Mononuclear cell (primary cell): Measurements from ENCODE around the gene CEP131. TPM values are rescaled to one million over a fixed set of nuclear protein-coding genes. Genes with fewer than 3 reads are reported as not detected.

ENCODE experiments used
- H3K27me3 ChIP-seq: 2 replicates; pipeline ENCODE4 v1.6.0; 2011; ENCODE audit warnings: low read length, control low read depth; ENCODE audit not compliant: insufficient read depth
- H3K4me1 ChIP-seq: 2 replicates; pipeline ENCODE4 v1.5.1; 2011; ENCODE audit warnings: mild to moderate bottlenecking, low read length, control low read depth; ENCODE audit not compliant: insufficient read depth
- H3K4me3 ChIP-seq: 2 replicates; pipeline ENCODE4 v1.5.1; 2011; ENCODE audit warnings: mild to moderate bottlenecking, low read length, moderate library complexity
- H3K9me3 ChIP-seq: 2 replicates; pipeline ENCODE4 v1.5.1; 2011; ENCODE audit warnings: low read depth, mild to moderate bottlenecking, control low read depth, low read length
- total RNA-seq: library from RNA; depleted of rRNA; stranded (reverse); fragments of >200 nt; gene quantifications from one replicate; pipeline ENCODE4 v1.2.3, GENCODE V29; 2012

The CEP131 gene
- total RNA-seq, 1 donor, result 4.8 TPM

GRCh38 chr17:81171941-81172340, 50.8 kb downstream of the CEP131 start:
- H3K27me3 ChIP-seq, result no peaks in the 10 kb centered on the region
- H3K4me1 ChIP-seq, result no peaks in the 10 kb centered on the region
- no peaks in the 10 kb centered on the region for H3K9me3 ChIP-seq
- no peak overlapping the region for H3K4me3 ChIP-seq

GRCh38 chr17:81170727-81171494, 51.9 kb downstream of the CEP131 start:
- no peaks in the 10 kb centered on the region for H3K4me1 ChIP-seq
- no peak overlapping the region for H3K4me3 ChIP-seq
- H3K9me3 ChIP-seq, result no peaks in the 10 kb centered on the region
- peaks cover 5% of the 10 kb centered on the region for H3K27me3 ChIP-seq

GRCh38 chr17:81169870-81170309, 52.9 kb downstream of the CEP131 start:
- H3K4me3 ChIP-seq, result no peak overlapping the region
- peaks cover 6% of the 10 kb centered on the region for H3K27me3 ChIP-seq
- H3K9me3 ChIP-seq, result no peaks in the 10 kb centered on the region
- no peaks in the 10 kb centered on the region for H3K4me1 ChIP-seq

GRCh38 chr17:81167638-81168037, 55.1 kb downstream of the CEP131 start:
- Histone ChIP-seq H3K9me3 (no peaks in the 10 kb centered on the region), H3K4me1 (no peaks in the 10 kb centered on the region), H3K4me3 (no peak overlapping the region), H3K27me3 (peaks cover 8% of the 10 kb centered on the region)

- Histone ChIP-seq H3K4me1 (no peaks in the 10 kb centered on the region), H3K4me3 (no peak overlapping the region), H3K9me3 (no peaks in the 10 kb centered on the region), H3K27me3 (peaks cover 8% of the 10 kb centered on the region)
These were observed 55.6 kb downstream of the CEP131 start for GRCh38 chr17:81167194-81167524.

GRCh38 chr17:81166033-81166492, 56.7 kb downstream of the CEP131 start, which contains the start of gene AATK:
Gene AATK (minus strand): TSS chr17:81166221. CDS start chr17:81165992, 229 bp downstream.
- Histone ChIP-seq H3K27me3 (peaks cover 8% of the 10 kb centered on the region), H3K9me3 (no peaks in the 10 kb centered on the region), H3K4me3 (no peak within 1 kb of the TSS), H3K4me1 (peaks cover under 1% of the 10 kb centered on the region)

GRCh38 chr17:81165246-81166032, 57.3 kb downstream of the CEP131 start, which contains the start of gene PVALEF:
Gene PVALEF (plus strand): TSS chr17:81165507. CDS start chr17:81181227, 15,720 bp downstream.
- no peaks in the 10 kb centered on the region for H3K9me3 ChIP-seq
- H3K4me1 ChIP-seq, result peaks cover 7% of the 10 kb centered on the region
- no peak within 1 kb of the TSS for H3K4me3 ChIP-seq
- peaks cover 8% of the 10 kb centered on the region for H3K27me3 ChIP-seq

- peaks cover 8% of the 10 kb centered on the region for H3K27me3 ChIP-seq
- H3K4me3 ChIP-seq, result no peak overlapping the region
- peaks cover 12% of the 10 kb centered on the region for H3K4me1 ChIP-seq
- H3K9me3 ChIP-seq, result no peaks in the 10 kb centered on the region
These were observed 58.2 kb downstream of the CEP131 start for GRCh38 chr17:81164371-81165245.

GRCh38 chr17:81163703-81164370, 58.9 kb downstream of the CEP131 start:
- Histone ChIP-seq H3K27me3 (peaks cover 8% of the 10 kb centered on the region), H3K9me3 (no peaks in the 10 kb centered on the region), H3K4me1 (peaks cover 13% of the 10 kb centered on the region), H3K4me3 (no peak overlapping the region)

GRCh38 chr17:81163051-81163695, 59.6 kb downstream of the CEP131 start:
- H3K27me3 ChIP-seq, result peaks cover 8% of the 10 kb centered on the region
- no peak overlapping the region for H3K4me3 ChIP-seq

GRCh38 chr17:81162491-81162890, 60.3 kb downstream of the CEP131 start:
- H3K4me3 ChIP-seq, result no peak overlapping the region
- no peaks in the 10 kb centered on the region for H3K9me3 ChIP-seq
- H3K27me3 ChIP-seq, result peaks cover 8% of the 10 kb centered on the region
- peaks cover 13% of the 10 kb centered on the region for H3K4me1 ChIP-seq

More at GRCh38 chr17:81163051-81163695, 59.6 kb downstream of the CEP131 start:
- no peaks in the 10 kb centered on the region for H3K9me3 ChIP-seq
- H3K4me1 ChIP-seq, result peaks cover 13% of the 10 kb centered on the region

GRCh38 chr17:81161972-81162371, 60.8 kb downstream of the CEP131 start:
- Histone ChIP-seq H3K9me3 (no peaks in the 10 kb centered on the region), H3K27me3 (peaks cover 8% of the 10 kb centered on the region), H3K4me3 (no peak overlapping the region), H3K4me1 (peaks cover 13% of the 10 kb centered on the region)

GRCh38 chr17:81161536-81161935, 61.2 kb downstream of the CEP131 start:
- H3K27me3 ChIP-seq, result peaks cover 4% of the 10 kb centered on the region
- no peak overlapping the region for H3K4me3 ChIP-seq
- peaks cover 13% of the 10 kb centered on the region for H3K4me1 ChIP-seq
- no peaks in the 10 kb centered on the region for H3K9me3 ChIP-seq
